HepG2 (cell line): Measurements from ENCODE around the gene PSMG4. TPM values are rescaled to one million over a fixed set of nuclear protein-coding genes. Genes with fewer than 3 reads are reported as not detected.

ENCODE experiments used
- ATF6 ChIP-seq: sonication (generic); formaldehyde crosslinking; conservative IDR thresholded peaks from 2 replicates; pipeline ENCODE4 v1.4.0; 2020; ENCODE audit warnings: missing genetic modification reagents
- GABPA ChIP-seq, 2 experiments: IDR thresholded peaks; 2 replicates each; pipeline ENCODE4 v1.6.1; 2011 to 2016; ENCODE audit warnings: low read depth in 2 of 2, low read length in 1 of 2, missing biosample characterization in 1 of 2, missing genetic modification characterization in 1 of 2
- KDM5B ChIP-seq: sonication (generic); formaldehyde crosslinking; IDR thresholded peaks from 2 replicates; pipeline ENCODE4 v1.4.0; 2020; ENCODE audit warnings: missing genetic modification reagents, mild to moderate bottlenecking, borderline replicate concordance
- MXD3 ChIP-seq: IDR thresholded peaks from 2 replicates; pipeline ENCODE4 v1.6.1; 2016; ENCODE audit warnings: mild to moderate bottlenecking, missing biosample characterization, missing genetic modification reagents
- RFXAP ChIP-seq: sonication (generic); formaldehyde crosslinking; IDR thresholded peaks from 2 replicates; pipeline ENCODE4 v1.4.0; 2020; ENCODE audit warnings: missing genetic modification reagents, borderline replicate concordance
- SMYD3 ChIP-seq: sonication (generic); formaldehyde crosslinking; IDR thresholded peaks from 2 replicates; pipeline ENCODE4 v1.8.1; 2023; ENCODE audit warnings: mild to moderate bottlenecking, missing genetic modification reagents
- TIGD3 ChIP-seq: sonication (generic); formaldehyde crosslinking; IDR thresholded peaks from 2 replicates; pipeline ENCODE4 v1.5.1; 2020; ENCODE audit warnings: mild to moderate bottlenecking, missing genetic modification reagents, borderline replicate concordance
- ZKSCAN8 ChIP-seq: IDR thresholded peaks from 2 replicates; pipeline ENCODE4 v1.6.1; 2016; ENCODE audit warnings: borderline replicate concordance, missing genetic modification reagents, missing compliant biosample characterization
- ZNF333 ChIP-seq: sonication (generic); formaldehyde crosslinking; IDR thresholded peaks from 2 replicates; pipeline ENCODE4 v1.4.0; 2020; ENCODE audit warnings: mild to moderate bottlenecking, missing genetic modification reagents, borderline replicate concordance
- ZNF512 ChIP-seq: sonication (generic); formaldehyde crosslinking; IDR thresholded peaks from 2 replicates; pipeline ENCODE4 v1.4.0; 2020; ENCODE audit warnings: mild to moderate bottlenecking, missing genetic modification reagents
- ZNF772 ChIP-seq: sonication (generic); formaldehyde crosslinking; IDR thresholded peaks from 2 replicates; pipeline ENCODE4 v1.5.0; 2020; ENCODE audit warnings: mild to moderate bottlenecking, missing genetic modification reagents
- polyA plus RNA-seq, 8 experiments: library from polyadenylated mRNA; depleted of rRNA in 3 of 8; stranded (reverse) in 7 of 8; unstranded in 1 of 8; fragments of >200 nt; fragmentation: Illumina TruSeq in 4 of 8; extraction: Trizol in 4 of 8; gene quantifications; 2 replicates each; pipeline versions ENCODE4 v1.2.1 to v1.2.3, GENCODE V29; 2011 to 2016; ENCODE audit warnings: low read depth in 4 of 8, missing spikeins in 1 of 8, mixed read lengths in 1 of 8; ENCODE audit not compliant: insufficient read depth in 1 of 8
- total RNA-seq, 5 experiments: library from RNA; depleted of rRNA; stranded (reverse); fragments of >200 nt; fragmentation: Illumina TruSeq; extraction: Trizol; gene quantifications; 2 replicates each; pipeline ENCODE4 v1.2.3, GENCODE V29; 2016; ENCODE audit warnings: low read depth in 1 of 5
- TF ChIP-seq, protein P1 (sequence below): sonication (generic); formaldehyde crosslinking; IDR thresholded peaks from 2 replicates; pipeline ENCODE4 v1.5.1; 2020; ENCODE audit warnings: missing genetic modification reagents, mild to moderate bottlenecking, borderline replicate concordance
- TF ChIP-seq, protein P2 (sequence below): sonication (generic); formaldehyde crosslinking; IDR thresholded peaks from 2 replicates; pipeline ENCODE4 v1.5.1; 2020; ENCODE audit warnings: mild to moderate bottlenecking, missing genetic modification reagents, moderate library complexity

Gene PSMG4
- total and polyA plus RNA-seq, 2 of the 13 experiments (the other 11 are each of a cell fraction or from before 2014, with no cell fraction given): 28.5 to 32.8 TPM

DNA sequence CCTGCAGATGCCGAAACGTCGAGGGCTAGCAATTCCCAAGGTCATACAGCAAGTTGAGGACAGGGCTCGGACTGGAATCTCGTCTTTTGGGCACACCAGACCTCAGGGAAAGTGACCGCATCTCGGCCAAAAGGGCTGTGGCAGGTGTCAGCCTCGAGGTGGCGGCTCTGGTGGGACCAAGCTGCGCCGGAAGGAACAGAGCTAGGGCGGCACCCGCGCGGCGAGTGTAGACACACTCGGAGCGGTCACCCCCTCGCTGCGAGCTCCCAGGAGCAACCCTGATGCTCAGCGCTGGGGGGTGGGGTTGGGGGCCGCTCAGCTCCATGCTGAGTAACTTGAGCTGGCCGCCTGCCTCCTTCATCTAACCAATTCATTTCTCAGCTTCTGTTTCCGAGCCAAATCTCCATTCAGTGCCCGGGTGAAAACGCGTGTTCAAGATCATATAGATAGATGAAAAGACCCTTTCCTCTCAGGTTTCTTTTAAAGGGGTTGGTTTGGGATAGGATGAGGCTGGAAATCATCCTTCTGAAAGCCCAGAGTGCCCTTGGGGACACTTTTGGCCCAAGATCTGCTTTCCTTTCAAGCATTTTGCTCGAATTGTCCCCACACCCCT lies 29.1 kb upstream of the PSMG4 start (continued):
- no peak for TF ChIP-seq MXD3 (CRISPR knock-in tag)
- TF ChIP-seq RFXAP (CRISPR knock-in tag): no peak
- no peak for TF ChIP-seq ZNF772
- TF ChIP-seq ZKSCAN8: no peak
- no peak for TF ChIP-seq ATF6 (CRISPR knock-in tag)
- TF ChIP-seq, protein P1, sequence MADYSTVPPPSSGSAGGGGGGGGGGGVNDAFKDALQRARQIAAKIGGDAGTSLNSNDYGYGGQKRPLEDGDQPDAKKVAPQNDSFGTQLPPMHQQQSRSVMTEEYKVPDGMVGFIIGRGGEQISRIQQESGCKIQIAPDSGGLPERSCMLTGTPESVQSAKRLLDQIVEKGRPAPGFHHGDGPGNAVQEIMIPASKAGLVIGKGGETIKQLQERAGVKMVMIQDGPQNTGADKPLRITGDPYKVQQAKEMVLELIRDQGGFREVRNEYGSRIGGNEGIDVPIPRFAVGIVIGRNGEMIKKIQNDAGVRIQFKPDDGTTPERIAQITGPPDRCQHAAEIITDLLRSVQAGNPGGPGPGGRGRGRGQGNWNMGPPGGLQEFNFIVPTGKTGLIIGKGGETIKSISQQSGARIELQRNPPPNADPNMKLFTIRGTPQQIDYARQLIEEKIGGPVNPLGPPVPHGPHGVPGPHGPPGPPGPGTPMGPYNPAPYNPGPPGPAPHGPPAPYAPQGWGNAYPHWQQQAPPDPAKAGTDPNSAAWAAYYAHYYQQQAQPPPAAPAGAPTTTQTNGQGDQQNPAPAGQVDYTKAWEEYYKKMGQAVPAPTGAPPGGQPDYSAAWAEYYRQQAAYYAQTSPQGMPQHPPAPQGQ (CRISPR knock-in tag): no peak
- no peak for TF ChIP-seq TIGD3 (CRISPR knock-in tag)
- TF ChIP-seq SMYD3 (CRISPR knock-in tag): no peak
- peak; percentile 21; the same call in 1 of the 2 replicates for TF ChIP-seq KDM5B (CRISPR knock-in tag)
- TF ChIP-seq, protein P2, sequence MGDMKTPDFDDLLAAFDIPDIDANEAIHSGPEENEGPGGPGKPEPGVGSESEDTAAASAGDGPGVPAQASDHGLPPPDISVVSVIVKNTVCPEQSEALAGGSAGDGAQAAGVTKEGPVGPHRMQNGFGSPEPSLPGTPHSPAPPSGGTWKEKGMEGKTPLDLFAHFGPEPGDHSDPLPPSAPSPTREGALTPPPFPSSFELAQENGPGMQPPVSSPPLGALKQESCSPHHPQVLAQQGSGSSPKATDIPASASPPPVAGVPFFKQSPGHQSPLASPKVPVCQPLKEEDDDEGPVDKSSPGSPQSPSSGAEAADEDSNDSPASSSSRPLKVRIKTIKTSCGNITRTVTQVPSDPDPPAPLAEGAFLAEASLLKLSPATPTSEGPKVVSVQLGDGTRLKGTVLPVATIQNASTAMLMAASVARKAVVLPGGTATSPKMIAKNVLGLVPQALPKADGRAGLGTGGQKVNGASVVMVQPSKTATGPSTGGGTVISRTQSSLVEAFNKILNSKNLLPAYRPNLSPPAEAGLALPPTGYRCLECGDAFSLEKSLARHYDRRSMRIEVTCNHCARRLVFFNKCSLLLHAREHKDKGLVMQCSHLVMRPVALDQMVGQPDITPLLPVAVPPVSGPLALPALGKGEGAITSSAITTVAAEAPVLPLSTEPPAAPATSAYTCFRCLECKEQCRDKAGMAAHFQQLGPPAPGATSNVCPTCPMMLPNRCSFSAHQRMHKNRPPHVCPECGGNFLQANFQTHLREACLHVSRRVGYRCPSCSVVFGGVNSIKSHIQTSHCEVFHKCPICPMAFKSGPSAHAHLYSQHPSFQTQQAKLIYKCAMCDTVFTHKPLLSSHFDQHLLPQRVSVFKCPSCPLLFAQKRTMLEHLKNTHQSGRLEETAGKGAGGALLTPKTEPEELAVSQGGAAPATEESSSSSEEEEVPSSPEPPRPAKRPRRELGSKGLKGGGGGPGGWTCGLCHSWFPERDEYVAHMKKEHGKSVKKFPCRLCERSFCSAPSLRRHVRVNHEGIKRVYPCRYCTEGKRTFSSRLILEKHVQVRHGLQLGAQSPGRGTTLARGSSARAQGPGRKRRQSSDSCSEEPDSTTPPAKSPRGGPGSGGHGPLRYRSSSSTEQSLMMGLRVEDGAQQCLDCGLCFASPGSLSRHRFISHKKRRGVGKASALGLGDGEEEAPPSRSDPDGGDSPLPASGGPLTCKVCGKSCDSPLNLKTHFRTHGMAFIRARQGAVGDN (CRISPR knock-in tag): peak; percentile 58
- 0 out of 2 replicates have a peak, but pooled peaks have one; percentile 28 for TF ChIP-seq ZNF333
- no peak for TF ChIP-seq GABPA (IDR thresholded peaks at IDR 0.05; ENCODE audit: low read depth, low read length)
- peak; percentile 26; the same call in 1 of the 2 replicates for TF ChIP-seq GABPA (CRISPR knock-in tag; IDR thresholded peaks at IDR 0.05; ENCODE audit: low read depth)
- TF ChIP-seq ZNF512 (CRISPR knock-in tag): no peak
